GM12801 (cell line): ENCODE data around the gene TMEM59L.

ENCODE experiments used
- CTCF ChIP-seq: IDR thresholded peaks from one replicate; pipeline ENCODE4 v1.5.1; 2011; ENCODE audit warnings: control low read depth; ENCODE audit not compliant: insufficient read length; ENCODE audit errors: extremely low read depth

Gene TMEM59L

GRCh38 chr19:18617562-18617961 is 4.9 kb downstream of the TMEM59L start:
- no peak for TF ChIP-seq CTCF

- no peak for TF ChIP-seq CTCF
Observed at GRCh38 chr19:18618236-18618635, 5.6 kb downstream of the TMEM59L start.

GRCh38 chr19:18620311-18620710 is 7.6 kb downstream of the TMEM59L start:
- TF ChIP-seq CTCF = no peak

- no peak for TF ChIP-seq CTCF
Observed at GRCh38 chr19:18620902-18621301, 8.2 kb downstream of the TMEM59L start.

- TF ChIP-seq CTCF = no peak
Observed at GRCh38 chr19:18626906-18627305, 14.2 kb downstream of the TMEM59L start.

- no peak for TF ChIP-seq CTCF
Observed at GRCh38 chr19:18629166-18630088, 16.8 kb downstream of the TMEM59L start.

- no peak for TF ChIP-seq CTCF
Observed at GRCh38 chr19:18633321-18633720, 20.7 kb downstream of the TMEM59L start.
